ENCODE results near the gene OPN5.

OPN5 gene

DNA sequence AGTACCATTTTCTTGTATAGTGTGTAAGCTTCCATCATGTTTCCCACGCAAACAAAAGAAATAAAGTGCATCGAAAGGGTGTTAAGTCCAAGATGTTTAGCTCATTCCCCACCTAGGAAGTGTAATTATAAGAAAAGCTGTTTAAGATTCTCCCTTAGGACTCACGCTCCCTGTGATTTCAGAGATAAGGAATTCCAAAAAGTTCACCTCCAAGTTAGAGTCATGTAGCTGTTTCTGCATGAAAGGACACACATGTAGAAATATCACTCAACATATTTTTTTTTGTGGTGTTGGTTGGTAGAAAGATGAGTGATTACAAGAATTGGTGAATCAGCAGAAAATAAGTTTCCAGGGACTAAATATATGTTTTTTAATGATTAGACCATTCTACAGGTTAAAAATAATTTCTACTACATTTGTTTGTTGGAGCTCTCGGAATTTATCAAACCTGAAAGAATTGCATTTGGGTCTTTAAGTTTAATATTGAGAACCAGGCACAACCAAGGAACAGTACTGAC lies 10.4 kb downstream of the OPN5 start:
- DNase-seq = no peak

DNA sequence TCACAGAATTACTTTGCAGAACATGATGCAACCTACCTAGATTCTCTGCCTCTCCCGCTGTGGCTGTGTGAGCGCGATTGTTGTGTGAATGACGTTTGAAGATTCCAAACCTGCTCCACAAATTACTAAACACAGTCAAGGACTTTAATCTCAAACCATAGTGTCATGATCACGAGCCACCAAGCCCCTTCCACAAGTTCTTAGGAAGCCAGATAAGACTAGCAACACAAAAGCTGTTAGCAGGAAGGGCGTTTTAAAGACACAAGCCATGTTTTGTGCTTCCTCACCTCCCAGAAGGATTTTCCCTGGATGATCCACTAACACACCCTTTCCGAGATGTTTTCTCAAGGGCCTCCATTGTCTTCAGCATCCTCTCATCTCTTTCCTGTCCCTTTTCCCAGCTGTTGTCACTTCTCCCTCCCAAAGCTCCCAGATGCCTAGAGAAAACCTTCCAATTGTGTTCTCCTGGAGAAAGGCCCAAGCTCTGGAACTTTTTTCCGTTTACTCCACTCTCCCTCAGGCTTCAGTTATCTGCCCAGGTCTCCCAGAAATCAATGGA lies 12.8 kb downstream of the OPN5 start:
- DNase-seq = no peak

DNA sequence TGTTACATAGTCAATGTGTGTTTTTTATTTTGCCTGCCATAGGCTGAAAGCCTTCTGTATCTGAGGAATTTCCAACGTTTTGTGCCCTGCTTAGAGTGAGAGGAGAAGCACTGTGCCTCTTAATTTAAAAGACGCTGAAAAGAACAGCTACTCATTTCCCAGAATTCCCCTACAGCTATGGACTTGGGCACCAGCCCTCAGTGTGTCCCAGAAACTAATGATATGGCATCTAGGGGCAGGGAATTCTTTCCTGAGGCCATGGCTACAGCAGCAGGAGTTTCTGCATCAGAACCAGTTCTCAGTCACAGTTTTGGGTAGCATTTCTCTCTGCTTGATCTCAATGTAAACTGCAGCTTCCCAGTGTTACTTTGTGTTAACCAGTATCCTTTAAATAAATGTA lies 20.2 kb downstream of the OPN5 start:
- no peak for DNase-seq

DNA sequence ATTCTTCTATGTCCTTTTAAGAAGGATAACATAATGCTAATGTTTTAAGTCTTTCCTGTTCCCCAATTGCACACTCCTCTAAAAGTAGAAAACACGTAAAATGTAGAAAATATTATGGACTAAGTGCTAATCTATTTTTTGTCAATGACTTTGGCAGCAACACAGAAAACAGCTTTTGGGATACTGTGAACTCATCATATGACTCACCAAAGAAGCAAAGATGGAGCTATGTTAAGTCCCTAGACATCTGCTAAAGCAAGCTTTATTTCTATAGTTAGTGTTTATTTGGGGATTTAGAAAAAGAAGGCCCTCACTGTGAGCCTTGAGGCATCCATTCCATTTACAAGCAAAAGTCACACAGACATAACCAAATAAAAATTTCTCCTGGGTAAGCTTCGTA lies 23.0 kb downstream of the OPN5 start:
- no peak for DNase-seq

DNA sequence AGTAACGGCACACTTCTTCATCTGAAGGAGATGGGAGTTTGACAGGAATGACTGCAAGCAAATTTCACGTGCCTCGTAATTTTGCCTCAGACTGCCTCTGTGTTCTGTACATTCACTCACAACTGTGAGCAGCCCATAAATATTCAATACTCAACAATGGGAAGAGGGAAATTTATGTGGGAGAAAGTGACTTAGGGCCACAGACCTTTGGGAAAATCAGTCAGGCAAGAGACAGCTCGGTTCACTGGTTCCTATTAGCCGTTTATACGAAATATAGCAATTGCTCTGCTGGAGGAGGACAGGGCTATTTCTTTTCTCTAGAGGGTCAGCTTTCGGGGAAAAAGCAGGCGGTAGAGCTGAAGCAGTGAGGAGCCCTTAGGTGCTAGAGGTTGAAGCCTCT lies 28.0 kb downstream of the OPN5 start:
- no peak for DNase-seq

GRCh38 chr6:47810885-47811284 lies 29.1 kb downstream of the OPN5 start:
- no peak for DNase-seq

GRCh38 chr6:47811443-47811842 lies 29.6 kb downstream of the OPN5 start:
- DNase-seq = no peak

GRCh38 chr6:47817749-47818148 lies 35.9 kb downstream of the OPN5 start:
- no peak for DNase-seq

DNA sequence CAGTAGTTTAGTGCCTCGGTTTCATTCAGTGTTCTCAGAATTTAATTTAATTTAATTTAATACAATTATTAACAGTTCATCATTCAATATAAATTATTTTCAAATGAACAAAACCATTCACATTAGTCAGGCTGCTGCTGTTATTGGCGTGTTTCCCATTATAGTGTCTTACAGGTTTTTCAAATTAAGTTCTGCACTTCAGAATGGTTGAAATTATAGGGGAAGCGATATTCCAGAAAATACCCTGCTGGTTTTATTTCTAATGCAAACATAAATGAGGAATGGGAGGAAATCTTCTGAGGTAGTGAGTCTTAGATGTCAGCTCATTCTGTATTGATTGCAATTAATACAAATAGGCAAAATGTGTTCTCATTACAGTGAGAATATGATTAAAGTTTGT lies 37.6 kb downstream of the OPN5 start:
- DNase-seq = no peak

- DNase-seq = no peak
Measured at GRCh38 chr6:47822856-47823554, 41.2 kb downstream of the OPN5 start.

DNA sequence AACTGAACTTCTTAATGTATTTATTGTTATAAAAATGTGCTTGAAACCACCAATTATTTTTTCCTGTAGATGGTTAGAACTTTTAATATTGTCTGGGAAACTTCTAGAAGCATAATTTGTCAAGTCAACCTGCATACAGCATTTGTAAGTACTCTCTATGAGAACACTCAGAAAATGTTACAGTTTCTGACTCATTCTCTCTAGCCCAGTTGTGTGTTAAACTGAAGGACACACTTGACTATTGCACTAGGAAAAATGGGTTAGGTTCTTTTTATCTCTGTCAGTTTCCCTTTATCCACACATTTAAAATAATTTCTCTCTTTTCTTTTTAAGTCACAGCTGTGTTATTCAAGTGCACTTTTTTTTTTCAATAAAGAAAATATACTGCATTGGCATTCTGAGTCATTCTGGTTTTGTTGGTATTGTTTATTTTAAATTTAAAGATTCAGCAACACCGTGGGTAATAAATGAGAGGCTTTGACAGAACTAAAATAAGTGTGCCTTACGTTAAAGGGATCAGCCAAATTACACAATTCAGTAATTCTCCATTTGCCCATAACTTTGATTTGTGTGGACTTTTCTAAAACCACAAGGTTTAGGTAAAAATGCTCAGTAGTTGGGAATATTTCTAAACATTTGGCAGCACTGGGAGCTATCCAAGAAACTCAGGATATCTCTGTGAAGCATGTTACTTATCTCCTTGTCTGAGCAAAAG lies 50.7 kb downstream of the OPN5 start:
- DNase-seq = no peak

GRCh38 chr6:47834196-47834595 lies 52.4 kb downstream of the OPN5 start:
- DNase-seq = no peak

GRCh38 chr6:47836046-47836445 lies 54.2 kb downstream of the OPN5 start:
- no peak for DNase-seq

DNA sequence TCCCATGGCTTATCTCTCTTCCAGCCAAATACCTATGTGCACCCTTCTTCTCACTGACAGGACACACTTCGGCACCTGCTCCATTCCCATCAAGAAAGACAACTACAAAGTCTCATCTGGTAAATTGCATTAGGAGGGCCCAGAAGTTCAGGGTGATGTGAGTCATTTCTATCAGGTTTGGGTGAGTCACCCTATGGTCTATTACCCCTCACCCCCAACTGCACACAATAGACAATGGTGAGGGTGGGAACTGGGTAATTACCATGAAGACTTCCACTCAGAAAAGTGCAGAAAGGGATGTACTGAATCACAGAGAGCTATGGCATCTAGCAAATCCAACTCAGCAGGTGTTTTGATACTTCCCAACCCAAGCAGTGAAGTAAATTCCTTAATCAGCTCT lies 54.8 kb downstream of the OPN5 start:
- no peak for DNase-seq

GRCh38 chr6:47839645-47840044 lies 57.8 kb downstream of the OPN5 start:
- DNase-seq = no peak

- no peak for DNase-seq
Measured at GRCh38 chr6:47844881-47845280, 63.0 kb downstream of the OPN5 start.

DNA sequence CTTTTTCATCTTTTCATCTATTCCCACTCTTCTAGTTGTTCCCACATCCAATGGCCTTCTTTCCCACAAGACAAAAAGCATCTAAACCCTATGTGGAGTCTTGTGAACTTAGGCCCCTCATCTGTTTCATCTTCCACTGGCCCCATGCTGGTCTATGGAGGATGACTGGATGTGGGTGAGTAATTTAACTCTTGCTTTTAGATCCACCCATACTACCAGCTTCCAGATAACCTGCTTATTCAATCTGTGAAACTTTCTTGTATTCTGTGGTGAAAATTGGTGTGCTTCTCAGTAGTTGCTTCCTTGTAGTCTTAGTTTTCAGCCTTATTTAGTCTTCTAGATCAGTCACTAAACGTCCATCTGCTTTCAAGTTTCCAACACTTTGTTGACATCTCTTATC lies 64.9 kb downstream of the OPN5 start:
- DNase-seq = no peak

DNA sequence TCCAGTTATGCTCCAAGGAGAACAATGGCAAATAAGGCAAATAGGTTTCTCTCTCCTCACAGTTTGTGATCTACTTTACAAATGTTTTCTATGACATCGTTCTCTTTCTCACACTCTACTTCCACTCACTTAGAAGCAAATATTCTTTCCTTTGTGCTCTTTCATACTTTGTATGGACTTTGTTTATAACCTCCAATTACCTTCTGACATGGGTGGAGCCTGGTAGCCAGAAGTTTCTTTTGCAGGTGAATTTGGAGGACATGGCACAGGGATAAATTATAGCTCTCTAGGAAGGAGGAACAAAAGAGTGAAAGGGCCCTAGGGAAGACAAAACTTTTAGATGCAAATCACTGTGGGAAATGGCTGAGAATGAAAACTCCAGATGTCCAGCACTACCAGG lies 69.3 kb downstream of the OPN5 start:
- no peak for DNase-seq

DNA sequence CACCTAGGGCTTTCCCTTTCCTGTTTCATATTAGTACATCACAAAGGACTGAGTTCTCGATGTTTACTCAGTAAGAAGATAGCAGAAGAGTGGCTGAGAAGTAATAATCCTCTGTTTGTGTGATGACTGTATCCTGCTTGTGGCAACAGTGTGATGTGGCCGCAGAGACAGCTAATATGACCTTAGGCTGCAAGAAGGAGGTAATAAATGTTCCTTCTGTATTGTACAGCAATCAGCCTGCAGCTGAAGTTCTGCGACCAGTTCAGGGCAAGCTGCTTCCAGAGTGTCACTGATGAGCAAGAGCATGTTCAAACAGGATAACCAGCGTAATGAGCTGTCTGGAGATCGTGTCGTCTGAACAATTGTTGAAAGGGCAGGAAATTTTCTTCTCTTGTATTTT lies 70.9 kb downstream of the OPN5 start:
- DNase-seq = no peak

DNA sequence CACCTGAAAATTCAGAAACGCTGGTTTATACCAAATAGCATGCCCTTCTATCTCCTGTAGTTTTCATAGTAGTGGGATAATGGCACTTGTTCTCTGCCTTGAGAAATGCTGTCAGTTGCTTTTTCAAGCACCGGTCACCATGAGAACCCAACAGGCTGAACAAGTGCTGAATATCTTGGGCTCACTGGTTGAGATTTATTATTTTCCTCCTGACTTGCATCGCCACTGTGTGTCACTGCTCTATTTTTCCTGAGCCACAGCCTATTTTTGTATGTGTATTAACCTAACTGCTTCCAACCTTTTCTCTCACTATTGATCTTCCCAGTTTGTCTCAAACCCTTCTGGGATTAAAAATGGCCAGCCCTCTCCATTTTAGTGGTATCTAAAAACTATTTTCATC lies 71.9 kb downstream of the OPN5 start:
- no peak for DNase-seq

GRCh38 chr6:47854971-47855370 lies 73.1 kb downstream of the OPN5 start:
- no peak for DNase-seq

DNA sequence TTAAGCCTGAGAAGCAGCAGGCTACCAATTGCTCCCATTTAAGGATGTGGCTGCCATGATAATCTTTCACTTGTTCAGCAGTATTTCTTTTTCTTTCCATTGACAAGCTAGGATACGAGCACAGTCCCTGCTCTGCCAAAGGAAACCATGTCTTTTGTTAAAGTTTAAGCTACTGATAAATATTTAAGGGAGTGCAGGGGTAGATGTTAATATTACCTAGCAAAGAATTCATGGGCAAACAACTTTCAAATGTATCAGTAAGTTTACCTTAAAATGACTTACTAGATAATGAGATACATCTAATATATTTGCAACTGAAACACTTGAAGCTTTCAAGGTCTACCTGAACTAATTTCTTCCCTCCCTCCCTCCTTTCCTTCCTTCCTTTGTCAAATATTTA lies 77.3 kb downstream of the OPN5 start:
- DNase-seq = no peak

DNA sequence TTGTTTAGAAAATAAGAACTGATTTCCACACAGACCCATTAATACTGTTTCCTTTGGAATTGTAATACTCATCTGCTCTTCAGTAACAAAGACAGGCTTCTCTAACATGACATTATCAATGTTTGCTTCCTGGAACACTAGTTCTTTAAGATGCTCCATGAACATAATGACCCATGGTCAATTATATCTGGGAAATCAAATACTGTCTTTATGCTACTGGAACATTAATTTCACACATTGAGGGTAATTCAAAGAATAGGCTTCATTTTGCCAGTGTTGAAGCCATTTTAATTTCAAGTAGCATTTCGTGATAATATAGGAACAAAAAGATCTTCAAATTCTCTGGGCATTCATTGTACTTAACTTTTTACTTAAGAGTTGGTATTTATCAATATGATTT lies 80.9 kb downstream of the OPN5 start:
- DNase-seq = no peak

DNA sequence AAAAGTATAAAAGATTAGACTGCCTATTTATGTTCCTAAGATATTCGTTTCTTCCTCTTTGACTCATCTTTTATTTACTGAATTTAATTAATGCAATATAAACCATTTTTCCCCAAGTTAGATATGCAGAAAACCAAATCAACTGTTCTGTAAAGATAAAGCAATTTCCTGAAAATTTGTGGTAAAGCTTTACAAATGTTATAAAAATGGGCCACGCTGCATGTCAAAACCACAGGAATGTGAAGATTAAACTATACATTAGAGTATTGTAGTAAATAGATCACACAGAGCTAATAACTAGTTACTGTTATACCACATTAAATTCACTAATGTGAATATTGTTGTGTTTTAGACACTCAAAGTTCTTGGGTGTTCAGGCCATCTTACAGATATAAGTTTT lies 83.4 kb downstream of the OPN5 start:
- DNase-seq = no peak

All from CD4-positive, alpha-beta T cell treated with Interleukin-21 for 1 hour (primary cell).